ENCODE results near the gene KIAA0825. TPM values are rescaled to one million over a fixed set of nuclear protein-coding genes. Genes with fewer than 3 reads are reported as not detected.

KIAA0825 gene
- total RNA-seq, 5 donors from 2014 or later (not counting 1 experiment from before 2014, with no cell fraction given), result 1.4 to 4.0 (median 1.6) TPM

GRCh38 chr5:94501365-94501764 is 117.0 kb downstream of the KIAA0825 start:
- H3K4me1 ChIP-seq (ENCODE audit: control insufficient read depth in 1 of 2, extremely low read depth in 1 of 2, insufficient read depth in 2 of 2, low read length in 2 of 2), result no peaks in the 10 kb centered on the region
- ATAC-seq (replicated peaks in 1 of 4) (no peak), DNase-seq (no peak)
- WGBS (ENCODE audit: insufficient coverage), result no CpG with 5 or more reads among the region's 1 CpG
- no peaks in the 10 kb centered on the region for H3K9me3 Mint-ChIP-seq
- no peaks in the 10 kb centered on the region for H3K36me3 Mint-ChIP-seq
- no peak overlapping the region for H3K4me3 ChIP-seq (ENCODE audit: control insufficient read depth in 1 of 2, extremely low read depth in 1 of 2, low read length in 1 of 2)
- POLR2A ChIA-PET, result no interaction called here
- no peak overlapping the region for H3K27ac ChIP-seq (ENCODE audit: low read length)
- CTCF ChIA-PET, result no interaction called here
- no peaks in the 10 kb centered on the region for H3K36me3 ChIP-seq (ENCODE audit: control insufficient read depth in 2 of 2, extremely low read depth in 1 of 2, insufficient read depth in 1 of 2, low read length in 1 of 2)
- H3K4me3 Mint-ChIP-seq, result no peak overlapping the region
- H3K27me3 ChIP-seq (replicated peaks in 1 of 2; ENCODE audit: control insufficient read depth in 2 of 2, extremely low read depth in 1 of 2, insufficient read depth in 2 of 2, low read length in 1 of 2), result no peaks in the 10 kb centered on the region
- H3K9me3 ChIP-seq, result no peaks in the 10 kb centered on the region
- no peaks in the 10 kb centered on the region for H3K4me1 Mint-ChIP-seq
- no peak overlapping the region for H3K27ac Mint-ChIP-seq
- H3K27me3 Mint-ChIP-seq, result no peaks in the 10 kb centered on the region

- Histone ChIP-seq H3K36me3 (ENCODE audit: control insufficient read depth in 2 of 2, extremely low read depth in 1 of 2, insufficient read depth in 1 of 2, low read length in 1 of 2) (no peaks in the 10 kb centered on the region), H3K4me3 (ENCODE audit: control insufficient read depth in 1 of 2, extremely low read depth in 1 of 2, low read length in 1 of 2) (no peak overlapping the region), H3K4me1 (ENCODE audit: control insufficient read depth in 1 of 2, extremely low read depth in 1 of 2, insufficient read depth in 2 of 2, low read length in 2 of 2) (no peaks in the 10 kb centered on the region), H3K9me3 (no peaks in the 10 kb centered on the region), H3K27ac (ENCODE audit: low read length) (no peak overlapping the region), H3K27me3 (replicated peaks in 1 of 2; ENCODE audit: control insufficient read depth in 2 of 2, extremely low read depth in 1 of 2, insufficient read depth in 2 of 2, low read length in 1 of 2) (no peaks in the 10 kb centered on the region)
- CTCF ChIA-PET, result no interaction called here
- ATAC-seq (replicated peaks in 1 of 4) (no peak), DNase-seq (no peak)
- 88% methylated on average over 3 of the region's 3 CpGs for WGBS (ENCODE audit: insufficient coverage)
- H3K27ac Mint-ChIP-seq, result no peak overlapping the region
- H3K27me3 Mint-ChIP-seq, result no peaks in the 10 kb centered on the region
- no peak overlapping the region for H3K4me3 Mint-ChIP-seq
- no peaks in the 10 kb centered on the region for H3K9me3 Mint-ChIP-seq
- no peaks in the 10 kb centered on the region for H3K36me3 Mint-ChIP-seq
- POLR2A ChIA-PET, result no interaction called here
- no peaks in the 10 kb centered on the region for H3K4me1 Mint-ChIP-seq
Measured at GRCh38 chr5:94499806-94500205, 118.6 kb downstream of the KIAA0825 start.

- Mint-ChIP-seq H3K9me3 (no peaks in the 10 kb centered on the region), H3K4me1 (no peaks in the 10 kb centered on the region), H3K4me3 (no peak overlapping the region), H3K36me3 (no peaks in the 10 kb centered on the region), H3K27me3 (no peaks in the 10 kb centered on the region), H3K27ac (no peak overlapping the region)
- ATAC-seq (replicated peaks in 1 of 4), result no peak
- ChIA-PET POLR2A (no interaction called here), CTCF (interaction anchor here in 1 of 2 donors (0.6 kb wide), 1 partner anchor 130 kb away, joined by 3 read pairs; no protein-coding TSS in a partner anchor)
- Histone ChIP-seq H3K9me3 (no peaks in the 10 kb centered on the region), H3K4me3 (ENCODE audit: control insufficient read depth in 1 of 2, extremely low read depth in 1 of 2, low read length in 1 of 2) (no peak overlapping the region), H3K27me3 (replicated peaks in 1 of 2; ENCODE audit: control insufficient read depth in 2 of 2, extremely low read depth in 1 of 2, insufficient read depth in 2 of 2, low read length in 1 of 2) (no peaks in the 10 kb centered on the region), H3K36me3 (ENCODE audit: control insufficient read depth in 2 of 2, extremely low read depth in 1 of 2, insufficient read depth in 1 of 2, low read length in 1 of 2) (no peaks in the 10 kb centered on the region), H3K4me1 (ENCODE audit: control insufficient read depth in 1 of 2, extremely low read depth in 1 of 2, insufficient read depth in 2 of 2, low read length in 2 of 2) (no peaks in the 10 kb centered on the region), H3K27ac (ENCODE audit: low read length) (no peak overlapping the region)
- no peak for DNase-seq
Measured at GRCh38 chr5:94498199-94498598, 120.2 kb downstream of the KIAA0825 start.

GRCh38 chr5:94485067-94485466 is 133.3 kb downstream of the KIAA0825 start:
- POLR2A ChIA-PET, result no interaction called here

GRCh38 chr5:94481059-94481458 is 137.3 kb downstream of the KIAA0825 start:
- Mint-ChIP-seq H3K36me3 (peaks cover 3% of the 10 kb centered on the region), H3K4me3 (no peak overlapping the region), H3K9me3 (no peaks in the 10 kb centered on the region), H3K27ac (no peak overlapping the region), H3K4me1 (no peaks in the 10 kb centered on the region), H3K27me3 (no peaks in the 10 kb centered on the region)
- WGBS (ENCODE audit: insufficient coverage), result no CpG with 5 or more reads among the region's 2 CpGs
- ChIA-PET CTCF (no interaction called here), POLR2A (no interaction called here)
- H3K27me3 ChIP-seq (replicated peaks in 1 of 2; ENCODE audit: control insufficient read depth in 2 of 2, extremely low read depth in 1 of 2, insufficient read depth in 2 of 2, low read length in 1 of 2), result no peaks in the 10 kb centered on the region
- H3K4me1 ChIP-seq (ENCODE audit: control insufficient read depth in 1 of 2, extremely low read depth in 1 of 2, insufficient read depth in 2 of 2, low read length in 2 of 2), result no peaks in the 10 kb centered on the region
- no peak overlapping the region for H3K27ac ChIP-seq (ENCODE audit: low read length)
- DNase-seq (no peak), ATAC-seq (replicated peaks in 1 of 4) (no peak)
- no peak overlapping the region for H3K4me3 ChIP-seq (ENCODE audit: control insufficient read depth in 1 of 2, extremely low read depth in 1 of 2, low read length in 1 of 2)
- H3K36me3 ChIP-seq (ENCODE audit: control insufficient read depth in 2 of 2, extremely low read depth in 1 of 2, insufficient read depth in 1 of 2, low read length in 1 of 2), result no peaks in the 10 kb centered on the region
- H3K9me3 ChIP-seq, result no peaks in the 10 kb centered on the region

More at GRCh38 chr5:94485067-94485466, 133.3 kb downstream of the KIAA0825 start:
- Histone ChIP-seq H3K9me3 (no peaks in the 10 kb centered on the region), H3K27ac (ENCODE audit: low read length) (no peak overlapping the region), H3K4me3 (ENCODE audit: control insufficient read depth in 1 of 2, extremely low read depth in 1 of 2, low read length in 1 of 2) (no peak overlapping the region), H3K27me3 (replicated peaks in 1 of 2; ENCODE audit: control insufficient read depth in 2 of 2, extremely low read depth in 1 of 2, insufficient read depth in 2 of 2, low read length in 1 of 2) (no peaks in the 10 kb centered on the region), H3K36me3 (ENCODE audit: control insufficient read depth in 2 of 2, extremely low read depth in 1 of 2, insufficient read depth in 1 of 2, low read length in 1 of 2) (no peaks in the 10 kb centered on the region), H3K4me1 (ENCODE audit: control insufficient read depth in 1 of 2, extremely low read depth in 1 of 2, insufficient read depth in 2 of 2, low read length in 2 of 2) (no peaks in the 10 kb centered on the region)
- no peaks in the 10 kb centered on the region for H3K9me3 Mint-ChIP-seq
- no peak overlapping the region for H3K27ac Mint-ChIP-seq
- CTCF ChIA-PET, result no interaction called here
- H3K27me3 Mint-ChIP-seq, result no peaks in the 10 kb centered on the region
- DNase-seq, result no peak
- H3K4me1 Mint-ChIP-seq, result no peaks in the 10 kb centered on the region
- ATAC-seq (replicated peaks in 1 of 4), result no peak
- no peak overlapping the region for H3K4me3 Mint-ChIP-seq
- no CpG with 5 or more reads among the region's 3 CpGs for WGBS (ENCODE audit: insufficient coverage)
- H3K36me3 Mint-ChIP-seq, result peaks cover 7% of the 10 kb centered on the region

GRCh38 chr5:94480486-94480885 is 137.9 kb downstream of the KIAA0825 start:
- WGBS (ENCODE audit: insufficient coverage), result no CpG with 5 or more reads among the region's 1 CpG
- Mint-ChIP-seq H3K4me3 (no peak overlapping the region), H3K27me3 (no peaks in the 10 kb centered on the region), H3K9me3 (no peaks in the 10 kb centered on the region), H3K4me1 (no peaks in the 10 kb centered on the region), H3K27ac (no peak overlapping the region), H3K36me3 (peaks cover 3% of the 10 kb centered on the region)
- no peak for ATAC-seq (replicated peaks in 1 of 4)
- POLR2A ChIA-PET, result no interaction called here
- Histone ChIP-seq H3K9me3 (no peaks in the 10 kb centered on the region), H3K4me1 (ENCODE audit: control insufficient read depth in 1 of 2, extremely low read depth in 1 of 2, insufficient read depth in 2 of 2, low read length in 2 of 2) (no peaks in the 10 kb centered on the region), H3K27ac (ENCODE audit: low read length) (no peak overlapping the region), H3K4me3 (ENCODE audit: control insufficient read depth in 1 of 2, extremely low read depth in 1 of 2, low read length in 1 of 2) (no peak overlapping the region), H3K27me3 (replicated peaks in 1 of 2; ENCODE audit: control insufficient read depth in 2 of 2, extremely low read depth in 1 of 2, insufficient read depth in 2 of 2, low read length in 1 of 2) (no peaks in the 10 kb centered on the region), H3K36me3 (ENCODE audit: control insufficient read depth in 2 of 2, extremely low read depth in 1 of 2, insufficient read depth in 1 of 2, low read length in 1 of 2) (no peaks in the 10 kb centered on the region)
- no peak for DNase-seq
- CTCF ChIA-PET, result no interaction called here

GRCh38 chr5:94473936-94474335 is 144.5 kb downstream of the KIAA0825 start:
- no peaks in the 10 kb centered on the region for H3K4me1 Mint-ChIP-seq
- POLR2A ChIA-PET, result no interaction called here
- no peak overlapping the region for H3K4me3 Mint-ChIP-seq
- DNase-seq (no peak), ATAC-seq (replicated peaks in 1 of 4) (no peak)
- no peak overlapping the region for H3K4me3 ChIP-seq (ENCODE audit: control insufficient read depth in 1 of 2, extremely low read depth in 1 of 2, low read length in 1 of 2)
- peaks cover 5% of the 10 kb centered on the region for H3K36me3 Mint-ChIP-seq
- H3K27ac ChIP-seq (ENCODE audit: low read length), result no peak overlapping the region
- no peaks in the 10 kb centered on the region for H3K9me3 ChIP-seq
- H3K27me3 ChIP-seq (replicated peaks in 1 of 2; ENCODE audit: control insufficient read depth in 2 of 2, extremely low read depth in 1 of 2, insufficient read depth in 2 of 2, low read length in 1 of 2), result no peaks in the 10 kb centered on the region
- no peaks in the 10 kb centered on the region for H3K36me3 ChIP-seq (ENCODE audit: control insufficient read depth in 2 of 2, extremely low read depth in 1 of 2, insufficient read depth in 1 of 2, low read length in 1 of 2)
- H3K9me3 Mint-ChIP-seq, result no peaks in the 10 kb centered on the region
- no peaks in the 10 kb centered on the region for H3K27me3 Mint-ChIP-seq
- H3K27ac Mint-ChIP-seq, result no peak overlapping the region
- H3K4me1 ChIP-seq (ENCODE audit: control insufficient read depth in 1 of 2, extremely low read depth in 1 of 2, insufficient read depth in 2 of 2, low read length in 2 of 2), result no peaks in the 10 kb centered on the region
- CTCF ChIA-PET, result no interaction called here
